Measurements from ENCODE around the gene C21orf91. TPM values are rescaled to one million over a fixed set of nuclear protein-coding genes. Genes with fewer than 3 reads are reported as not detected.

The C21orf91 gene
- total and polyA plus RNA-seq, 9 of the 15 experiments (the other 6 are each of a cell fraction or from before 2014, with no cell fraction given), result 3.9 to 14.1 (median 12.1) TPM

- Histone ChIP-seq H4K20me1 (replicated peaks; ENCODE audit: control insufficient read depth, insufficient read depth, low read length) (no peaks in the 10 kb centered on the region), H2AFZ (ENCODE audit: low read depth, low read length) (no peak overlapping the region), H3K4me2 (ENCODE audit: insufficient read depth, low read length) (no peak overlapping the region), H3K27me3 (ENCODE audit: control insufficient read depth in 2 of 2, insufficient read depth in 2 of 2, low read length in 2 of 2) (no peaks in the 10 kb centered on the region), H3K27ac (ENCODE audit: extremely low read depth, low read depth, low read length) (no peak overlapping the region), H3K79me2 (ENCODE audit: control insufficient read depth, insufficient read depth, low read length) (no peaks in the 10 kb centered on the region), H3K9me3 (replicated peaks; ENCODE audit: control insufficient read depth, insufficient read depth, low read depth, low read length) (no peaks in the 10 kb centered on the region), H3K4me3 (no peak overlapping the region), H3K36me3 (ENCODE audit: control insufficient read depth, insufficient read depth, low read length) (no peaks in the 10 kb centered on the region), H3K9ac (ENCODE audit: insufficient read depth in 1 of 2, low read depth in 2 of 2, low read length in 2 of 2) (no peak overlapping the region), H3K4me1 (replicated peaks in 1 of 2; ENCODE audit: control insufficient read depth in 2 of 2, insufficient read depth in 2 of 2, low read length in 2 of 2) (no peaks in the 10 kb centered on the region), H3K9me1 (ENCODE audit: control insufficient read depth, insufficient read depth, low read length) (no peaks in the 10 kb centered on the region)
- DNase-seq (ENCODE audit: extremely low read depth in 1 of 4, low spot score in 3 of 4), result no peak
- ChIA-PET POLR2A (no interaction called here), CTCF (ENCODE audit: low intra/inter-chr PET ratio) (no interaction called here)
- in situ Hi-C loops (cut with MboI) (no loop called here), intact Hi-C loops (cut with micrococcal nuclease) (no loop called here)
- no TSS peak for BruUV-seq (replicated peaks)
- FAIRE-seq, result peak; percentile 42
- 7% methylated on average over 1 of the region's 1 CpG for WGBS (ENCODE audit: insufficient coverage, low coverage, missing lambda C conversion rate)
- TF ChIP-seq SLC30A9 (CRISPR knock-in tag; IDR thresholded peaks at IDR 0.05), result no peak
- no peak for TF ChIP-seq SIX5 (IDR thresholded peaks at IDR 0.05; ENCODE audit: borderline replicate concordance in 1 of 2, insufficient read depth in 1 of 2, low read depth in 1 of 2, low read length in 2 of 2)
- TF ChIP-seq MEIS2 (IDR thresholded peaks at IDR 0.05; ENCODE audit: partially characterized antibody), result no peak
- no peak for TF ChIP-seq RFX7 (CRISPR knock-in tag; IDR thresholded peaks at IDR 0.05)
- TF ChIP-seq ZNF354B (CRISPR knock-in tag; IDR thresholded peaks at IDR 0.05), result no peak
- TF ChIP-seq ZNF280A (IDR thresholded peaks at IDR 0.05; ENCODE audit: low read depth, partially characterized antibody), result no peak
- TF ChIP-seq FOS (IDR thresholded peaks at IDR 0.05; ENCODE audit: extremely low read depth, insufficient read length), result no peak
- TF ChIP-seq CREB3L1 (IDR thresholded peaks at IDR 0.05; ENCODE audit: borderline replicate concordance, low read depth), result no peak
- no peak for TF ChIP-seq MBD2 (IDR thresholded peaks at IDR 0.05; ENCODE audit: borderline replicate concordance, low read depth)
- TF ChIP-seq CBX2 (IDR thresholded peaks at IDR 0.05; ENCODE audit: insufficient read depth, low read length, poor library complexity, severe bottlenecking), result no peak
- no peak for TF ChIP-seq ZNF444 (CRISPR knock-in tag; IDR thresholded peaks at IDR 0.05)
- TF ChIP-seq DIDO1 (tag; IDR thresholded peaks at IDR 0.05; ENCODE audit: low read depth), result no peak
- no peak for ATAC-seq
These were observed 40.5 kb upstream of the C21orf91 start for GRCh38 chr21:17859661-17860060.
